HG03103 (cell line): Measurements from ENCODE around the gene RASGRP1.

Source experiments
- ATAC-seq: cut with Tn5 transposase; IDR thresholded peaks from one replicate; pipeline ENCODE4 v1.9.1; 2021; ENCODE audit warnings: low read depth; ENCODE audit not compliant: unreplicated experiment

RASGRP1 gene

DNA sequence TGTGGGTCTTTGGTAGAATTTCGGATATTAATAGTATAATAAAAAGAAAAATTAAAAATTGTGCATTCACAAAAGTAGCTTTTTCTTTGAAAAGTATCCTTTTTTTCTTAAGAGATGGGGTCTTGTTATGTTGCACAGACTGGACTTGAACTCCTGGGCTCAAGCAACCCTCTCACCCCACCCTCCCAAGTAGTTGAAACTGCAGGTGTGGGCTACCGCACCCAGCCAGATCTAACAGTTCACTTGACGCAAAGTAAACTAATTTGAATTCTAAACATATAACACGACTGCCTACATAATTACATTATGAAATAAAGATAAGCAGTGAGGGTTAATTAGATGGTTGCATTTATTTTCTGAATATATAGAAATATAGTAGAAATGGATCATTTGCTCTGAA lies 99.9 kb downstream of the RASGRP1 start:
- ATAC-seq, result no peak

DNA sequence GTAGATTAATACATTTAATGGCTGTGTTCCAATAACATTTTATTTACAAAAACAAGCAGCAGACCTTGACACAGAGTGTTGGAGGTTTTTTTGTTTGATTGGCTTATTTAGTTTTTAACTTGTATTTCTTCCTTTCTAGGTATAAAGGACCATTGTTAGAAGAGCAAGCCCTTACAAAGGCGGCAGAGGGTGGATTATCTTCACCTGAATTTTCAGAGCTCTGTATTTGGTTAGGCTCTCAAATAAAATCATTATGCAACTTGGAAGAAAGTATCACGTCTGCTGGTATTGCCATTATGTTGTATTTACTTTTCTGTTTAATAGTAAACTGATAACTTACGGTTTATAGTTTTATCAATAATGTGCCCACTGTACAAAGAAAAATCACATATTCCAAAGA lies 100.7 kb downstream of the RASGRP1 start:
- ATAC-seq, result no peak

DNA sequence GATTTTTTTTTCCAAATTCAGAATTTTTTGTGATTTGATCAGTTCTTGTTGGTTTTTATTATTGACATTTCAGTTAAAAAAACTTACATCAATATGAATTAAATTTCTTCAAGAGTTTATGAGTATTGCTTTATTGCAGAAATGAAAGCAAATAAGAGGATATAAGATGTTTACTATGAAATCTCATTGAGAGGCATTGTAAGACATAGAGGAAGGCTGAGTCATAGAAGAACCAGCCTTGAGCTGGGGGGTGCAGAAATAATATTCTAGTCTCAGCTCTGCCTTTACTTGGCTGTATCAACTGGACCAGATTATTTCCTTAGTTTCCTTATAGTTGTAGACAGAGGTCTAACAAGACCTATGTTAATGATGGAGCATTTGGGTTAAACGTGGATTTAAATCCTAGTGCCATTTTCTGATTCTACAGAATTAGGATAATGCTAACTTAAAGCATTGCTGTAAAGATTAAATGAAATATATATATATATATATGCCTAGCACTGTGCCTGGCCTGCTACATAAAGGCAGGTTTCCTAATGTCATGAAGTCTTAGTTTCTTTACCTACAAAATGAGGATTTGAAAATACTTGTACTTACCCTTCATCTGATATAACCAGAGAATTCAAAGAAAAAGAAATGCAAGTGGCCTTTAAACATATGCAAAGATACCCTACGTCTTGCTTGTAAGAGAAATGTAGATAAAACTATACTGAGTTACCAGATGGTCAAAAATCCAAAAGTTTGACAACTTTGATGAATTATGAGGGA lies 103.4 kb downstream of the RASGRP1 start:
- ATAC-seq, result peak; percentile 92

DNA sequence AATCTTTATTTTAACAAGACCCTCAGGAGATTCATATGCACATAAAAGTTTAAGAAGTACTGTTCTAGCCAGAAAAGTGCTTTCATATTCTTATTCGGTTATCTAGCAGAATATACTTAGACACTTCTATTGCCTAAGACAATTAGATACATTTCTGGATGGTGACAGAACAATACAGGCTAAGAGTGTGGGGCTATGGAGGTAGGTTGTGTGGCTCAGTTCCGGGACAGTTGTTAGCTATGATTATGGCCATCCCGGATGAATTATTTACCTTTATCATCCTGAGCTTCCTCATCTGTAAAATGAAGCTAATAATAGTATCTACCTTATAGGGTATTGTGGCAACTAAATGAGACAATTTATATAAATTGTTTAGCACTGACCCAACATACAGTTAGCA lies 104.1 kb downstream of the RASGRP1 start:
- no peak for ATAC-seq

DNA sequence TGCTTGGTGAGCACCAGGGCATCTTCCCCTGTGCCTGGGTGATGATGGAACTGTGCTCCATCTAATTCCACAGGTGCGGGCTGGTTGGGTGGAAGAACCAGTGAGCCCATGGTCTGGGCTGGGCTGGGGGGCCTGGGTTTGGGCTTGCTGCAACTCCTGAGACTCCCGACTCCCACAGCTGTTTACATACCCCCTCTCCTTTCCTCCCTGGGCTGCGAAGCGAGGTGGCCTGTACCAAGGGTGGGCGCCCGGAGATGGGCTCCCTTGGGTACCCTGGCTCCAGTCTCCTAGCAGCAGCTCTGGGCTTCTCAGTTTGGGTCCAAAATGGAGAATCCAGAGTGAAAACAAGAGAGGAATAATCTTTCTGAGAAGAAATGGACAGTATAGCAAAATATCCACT lies 105.1 kb downstream of the RASGRP1 start:
- ATAC-seq, result no peak

- ATAC-seq, result no peak
Measured at GRCh38 chr15:38458646-38459045, 106.0 kb downstream of the RASGRP1 start.

DNA sequence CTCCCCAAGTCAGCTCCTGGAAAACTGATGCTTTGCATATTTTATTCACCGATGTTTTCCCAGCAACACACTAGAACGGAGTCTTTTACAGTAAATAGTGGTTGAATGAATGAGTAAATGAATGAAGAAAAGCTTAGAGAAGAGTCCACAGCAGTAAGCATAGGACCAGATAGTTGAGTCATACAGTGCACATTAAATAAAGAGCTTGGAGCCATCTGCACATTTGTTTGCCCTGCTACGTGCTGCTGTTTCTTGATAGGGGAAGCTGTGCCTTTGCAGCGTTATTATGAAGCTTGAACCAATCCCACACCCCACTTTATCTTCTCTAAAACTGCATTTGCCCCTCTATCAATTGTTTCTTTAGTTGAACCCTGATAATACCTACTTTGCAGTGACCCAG lies 109.5 kb downstream of the RASGRP1 start:
- ATAC-seq, result no peak

DNA sequence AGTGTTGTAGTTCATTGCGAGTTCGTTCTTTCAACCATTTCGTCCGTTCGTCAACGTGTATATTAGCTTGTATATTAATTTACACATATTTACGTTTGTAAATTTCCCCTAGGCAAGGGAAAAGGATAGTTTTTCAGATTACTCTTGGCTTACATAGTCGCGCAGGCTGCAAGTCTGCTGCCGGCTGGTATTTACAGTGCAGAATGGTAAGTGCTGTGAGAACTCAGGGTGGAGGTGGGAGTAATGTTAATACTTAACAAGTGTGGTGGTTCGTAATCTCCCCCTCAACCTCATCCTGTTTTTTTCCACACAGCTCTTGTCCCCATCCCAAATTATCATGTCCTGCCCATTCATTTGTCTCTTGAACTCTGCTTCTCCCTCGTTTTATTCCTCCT lies 109.9 kb downstream of the RASGRP1 start:
- ATAC-seq, result no peak

DNA sequence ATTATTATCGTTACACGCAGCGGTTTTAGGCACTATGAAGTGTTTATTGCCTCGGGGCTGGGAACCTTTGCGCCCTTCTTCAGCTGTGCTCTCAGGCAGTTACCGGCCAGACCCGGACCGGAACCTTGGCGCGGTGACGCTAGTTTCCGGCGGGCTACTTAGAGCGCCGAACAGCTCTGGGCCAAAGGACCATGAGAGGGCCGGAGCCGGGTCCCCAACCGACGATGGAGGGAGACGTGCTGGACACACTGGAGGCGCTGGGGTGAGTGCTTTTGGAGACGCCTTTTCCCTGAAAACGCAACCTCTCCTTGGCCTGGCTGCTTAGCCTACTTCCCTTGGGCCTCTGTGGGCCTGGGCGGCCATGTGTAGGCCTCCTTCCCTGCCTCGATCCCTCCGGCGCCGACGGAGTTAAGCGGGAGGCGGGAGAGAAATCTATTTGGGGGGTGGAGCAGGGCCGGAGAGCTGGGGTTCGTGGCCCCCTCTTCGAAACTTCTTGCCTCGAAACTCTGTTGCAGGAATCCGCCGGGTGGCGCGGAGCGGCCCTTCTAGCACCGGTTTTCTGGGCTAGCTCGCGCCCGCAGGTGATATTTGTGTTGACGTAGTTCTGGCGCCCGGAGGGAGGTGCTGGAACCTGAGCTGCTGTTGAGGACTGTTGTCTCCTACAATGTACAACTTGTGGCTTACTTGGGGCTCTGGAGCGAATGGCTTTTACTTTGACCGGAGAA lies 110.5 kb downstream of the RASGRP1 start, which contains the start of gene FAM98B:
Gene FAM98B (plus strand): TSS at position 157 of the 725 bp plus-strand sequence. CDS start 35 bp downstream, at position 192.
- ATAC-seq, result peak; percentile 83

DNA sequence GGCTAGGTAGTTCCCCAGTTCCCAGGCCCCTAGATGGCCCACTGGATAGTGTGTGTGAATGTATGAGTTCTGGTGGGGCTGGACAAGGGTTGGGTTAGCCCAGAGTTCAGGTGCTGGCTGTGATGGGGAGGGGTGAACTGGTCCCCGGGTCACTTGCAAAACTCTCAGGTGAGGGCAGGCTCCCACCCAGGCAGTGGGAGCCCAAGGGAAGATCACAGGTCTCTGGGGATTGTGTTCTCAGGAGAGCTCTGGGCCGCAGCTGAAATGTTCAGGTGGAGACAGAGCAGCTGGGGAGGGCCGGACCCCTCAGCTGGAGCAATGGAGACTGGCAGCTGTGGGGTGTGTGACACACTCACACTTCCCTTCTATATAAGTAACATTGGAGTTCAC lies 123.5 kb downstream of the RASGRP1 start:
- no peak for ATAC-seq

DNA sequence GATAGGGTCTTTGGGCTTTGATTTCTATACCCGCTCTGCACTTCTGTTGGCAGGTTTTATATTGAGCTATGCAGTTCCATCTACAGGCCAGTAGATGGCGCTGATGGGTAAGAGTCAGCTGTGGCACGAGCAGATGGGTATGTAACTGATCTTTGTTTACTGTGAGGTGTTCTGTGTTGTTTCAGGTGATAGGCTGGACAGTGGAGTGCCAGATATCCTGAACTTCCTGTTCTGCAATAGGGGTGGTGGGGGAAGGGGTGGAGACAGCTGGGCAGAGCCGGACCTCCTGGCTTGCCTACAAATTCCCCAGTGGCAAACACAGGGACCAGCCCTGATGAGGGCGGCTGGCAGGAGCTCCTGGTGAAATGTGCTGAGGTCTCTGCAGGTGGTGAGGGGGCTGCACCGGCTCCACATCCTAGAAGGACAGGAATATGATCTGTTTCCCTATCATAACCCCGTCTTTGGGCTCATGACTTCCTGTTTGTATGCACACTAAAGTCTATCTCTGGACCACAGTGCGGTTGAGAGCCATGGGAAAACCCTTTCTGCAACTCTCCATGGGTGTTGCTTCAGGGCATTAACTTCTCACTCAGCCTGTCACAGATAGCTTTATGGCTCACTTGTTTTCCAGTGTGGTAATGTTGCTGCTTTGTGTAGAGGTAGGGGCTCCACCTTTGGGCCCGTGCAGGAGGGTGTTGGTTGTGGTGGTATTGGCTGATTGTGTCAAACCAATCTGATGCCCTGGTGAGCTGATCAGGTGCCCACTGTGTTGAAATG lies 124.1 kb downstream of the RASGRP1 start:
- ATAC-seq, result peak; percentile 65
